NCI-H526 (cell line): ENCODE results near the gene YAP1.

Source experiments
- DNase-seq, 2 experiments: peaks; one replicate each; lab custom pipeline; 2025; lab: John Stamatoyannopoulos, UW

Gene YAP1

GRCh38 chr11:102117472-102118113 lies 7.3 kb downstream of the YAP1 start:
- DNase-seq, result no peak

- DNase-seq, result no peak
Measured at GRCh38 chr11:102118937-102119336, 8.7 kb downstream of the YAP1 start.

- DNase-seq, result no peak
Measured at GRCh38 chr11:102119997-102120396, 9.8 kb downstream of the YAP1 start.

- no peak for DNase-seq
Measured at GRCh38 chr11:102120437-102120973, 10.3 kb downstream of the YAP1 start.

- DNase-seq, result no peak
Measured at GRCh38 chr11:102121329-102121728, 11.1 kb downstream of the YAP1 start.

GRCh38 chr11:102134597-102134996 lies 24.4 kb downstream of the YAP1 start:
- DNase-seq, result no peak

- DNase-seq, result no peak
Measured at GRCh38 chr11:102135256-102135655, 25.0 kb downstream of the YAP1 start.

GRCh38 chr11:102138223-102138622 lies 28.0 kb downstream of the YAP1 start:
- DNase-seq, result no peak

GRCh38 chr11:102138670-102139069 lies 28.4 kb downstream of the YAP1 start:
- DNase-seq, result no peak

GRCh38 chr11:102139081-102139498 lies 28.8 kb downstream of the YAP1 start:
- no peak for DNase-seq

GRCh38 chr11:102142333-102142732 lies 32.1 kb downstream of the YAP1 start:
- DNase-seq, result no peak

GRCh38 chr11:102143867-102144266 lies 33.6 kb downstream of the YAP1 start:
- DNase-seq, result no peak

GRCh38 chr11:102144357-102145355 lies 34.4 kb downstream of the YAP1 start:
- DNase-seq, result no peak

- no peak for DNase-seq
Measured at GRCh38 chr11:102147015-102147414, 36.8 kb downstream of the YAP1 start.

GRCh38 chr11:102147632-102148031 lies 37.4 kb downstream of the YAP1 start:
- no peak for DNase-seq

GRCh38 chr11:102148059-102148458 lies 37.8 kb downstream of the YAP1 start:
- DNase-seq, result no peak

- no peak for DNase-seq
Measured at GRCh38 chr11:102151784-102152525, 41.7 kb downstream of the YAP1 start.

- no peak for DNase-seq
Measured at GRCh38 chr11:102153082-102153481, 42.8 kb downstream of the YAP1 start.

- no peak for DNase-seq
Measured at GRCh38 chr11:102154806-102155205, 44.6 kb downstream of the YAP1 start.

GRCh38 chr11:102155676-102156075 lies 45.4 kb downstream of the YAP1 start:
- DNase-seq, result peak; percentile 51 to 65

GRCh38 chr11:102157219-102157618 lies 47.0 kb downstream of the YAP1 start:
- peak; percentile 93 to 94 for DNase-seq

- no peak for DNase-seq
Measured at GRCh38 chr11:102158164-102158735, 48.0 kb downstream of the YAP1 start.
